Stimulated activated CD4-positive, alpha-beta T cell treated with anti-CD3 and anti-CD28 coated beads, Interleukin-12 subunit alpha, Interleukin-12 subunit beta, amount 100 ng/mL, for 48 hours (primary cell): ENCODE results near the gene NRXN3.
"Not testable (repeated sequence)": the region's sequence is repeated elsewhere in the genome, so short reads cannot be mapped to it uniquely, and the experiment has no call there.

Experiments
- DNase-seq, 3 donors: peaks; one replicate each; pipeline ENCODE4 v3.0.0-alpha.2; 2020; ENCODE audit warnings: low read depth in 2 of 3, low spot score in 1 of 3

The NRXN3 gene

DNA sequence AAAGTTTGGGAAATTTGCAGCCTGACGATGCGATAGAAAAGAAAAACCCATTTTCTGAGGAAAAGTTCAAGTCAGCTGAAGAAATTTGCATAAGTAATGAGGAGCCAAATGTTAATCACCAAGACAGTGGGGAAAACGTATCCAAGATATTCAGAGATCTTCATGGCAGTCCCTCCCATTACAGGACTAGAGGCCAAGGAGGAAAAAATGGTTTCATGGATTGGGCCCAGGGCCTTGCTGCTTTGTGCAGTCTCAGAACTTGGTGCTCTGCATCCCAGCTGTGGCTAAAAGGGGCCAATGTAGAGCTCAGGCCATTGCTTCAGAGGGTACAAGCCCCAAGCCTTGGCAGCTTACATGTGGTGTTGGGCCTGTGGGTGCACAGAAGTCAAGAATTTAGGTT is 403.6 kb downstream of the NRXN3 start:
- not testable (repeated sequence) for DNase-seq

GRCh38 chr14:78576437-78577166 is 406.4 kb downstream of the NRXN3 start:
- DNase-seq, result no peak

DNA sequence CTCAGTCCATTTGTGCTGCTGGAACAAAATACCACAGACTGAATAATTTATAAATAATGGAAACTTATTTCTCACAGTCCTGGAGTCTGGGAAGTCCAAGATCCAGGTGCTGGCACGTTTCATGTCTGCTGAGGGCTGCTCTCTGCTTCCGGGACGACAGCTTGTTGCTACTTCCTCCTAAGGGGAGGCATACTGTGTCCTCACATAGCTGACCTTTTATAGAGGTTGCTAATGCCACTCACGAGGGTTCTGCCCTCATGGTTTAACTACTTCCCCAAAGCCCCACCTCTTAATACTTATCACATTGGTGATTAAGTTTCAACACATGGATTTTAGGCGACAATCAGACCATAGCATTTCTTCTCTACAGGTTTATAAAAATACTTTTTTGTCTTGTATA is 411.1 kb downstream of the NRXN3 start:
- no peak for DNase-seq

DNA sequence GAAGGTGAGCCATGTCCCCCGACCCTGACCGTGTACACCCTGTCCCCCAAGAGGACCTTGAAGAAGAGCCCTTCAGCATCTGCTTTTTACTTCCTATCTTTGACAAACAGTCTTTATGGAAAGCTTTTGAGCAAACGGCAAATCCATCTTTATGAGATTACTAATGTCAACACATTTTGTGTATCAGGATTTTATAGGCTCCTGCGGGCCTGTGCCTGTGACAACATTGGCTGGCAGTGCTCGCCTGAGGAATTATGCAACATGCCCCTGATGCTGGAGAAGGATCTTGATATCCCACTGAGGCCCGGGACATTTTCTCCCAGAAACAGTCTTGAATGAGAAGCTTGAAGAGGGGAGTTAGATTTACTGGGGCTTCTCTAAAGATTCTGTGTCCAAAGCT is 416.5 kb downstream of the NRXN3 start:
- no peak for DNase-seq

- DNase-seq, result no peak
These were observed 418.7 kb downstream of the NRXN3 start for GRCh38 chr14:78588906-78589305.

DNA sequence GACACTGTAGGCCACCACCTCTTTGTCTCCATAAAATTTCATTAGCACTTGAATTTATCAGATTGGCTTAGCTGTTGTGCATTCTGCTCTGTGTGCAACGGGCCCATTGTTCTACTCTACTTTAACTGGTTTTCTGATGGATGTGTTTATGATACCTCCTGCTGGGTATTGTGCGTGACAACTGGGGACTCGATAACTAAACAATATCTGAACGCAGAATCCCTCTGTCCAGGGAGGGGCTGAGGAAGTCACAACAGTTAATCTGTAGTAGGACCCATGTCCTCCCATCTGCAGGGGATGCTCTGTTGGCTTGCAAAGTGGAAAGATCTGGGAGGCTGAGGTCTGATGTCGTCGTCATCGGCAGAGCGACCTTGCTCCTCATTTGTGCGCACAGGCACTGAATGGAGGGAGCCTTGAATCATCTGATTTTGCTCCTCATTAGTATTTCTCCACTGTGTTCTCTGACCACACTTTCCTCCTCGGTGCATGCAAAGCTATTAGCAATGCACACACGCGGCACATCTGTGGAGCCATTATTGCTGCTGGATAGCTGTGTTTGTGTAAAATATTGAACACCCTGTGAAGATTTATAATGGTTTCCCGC is 422.5 kb downstream of the NRXN3 start:
- DNase-seq, result no peak

- no peak for DNase-seq
These were observed 423.8 kb downstream of the NRXN3 start for GRCh38 chr14:78593949-78594348.

GRCh38 chr14:78595797-78596196 is 425.6 kb downstream of the NRXN3 start:
- no peak for DNase-seq

DNA sequence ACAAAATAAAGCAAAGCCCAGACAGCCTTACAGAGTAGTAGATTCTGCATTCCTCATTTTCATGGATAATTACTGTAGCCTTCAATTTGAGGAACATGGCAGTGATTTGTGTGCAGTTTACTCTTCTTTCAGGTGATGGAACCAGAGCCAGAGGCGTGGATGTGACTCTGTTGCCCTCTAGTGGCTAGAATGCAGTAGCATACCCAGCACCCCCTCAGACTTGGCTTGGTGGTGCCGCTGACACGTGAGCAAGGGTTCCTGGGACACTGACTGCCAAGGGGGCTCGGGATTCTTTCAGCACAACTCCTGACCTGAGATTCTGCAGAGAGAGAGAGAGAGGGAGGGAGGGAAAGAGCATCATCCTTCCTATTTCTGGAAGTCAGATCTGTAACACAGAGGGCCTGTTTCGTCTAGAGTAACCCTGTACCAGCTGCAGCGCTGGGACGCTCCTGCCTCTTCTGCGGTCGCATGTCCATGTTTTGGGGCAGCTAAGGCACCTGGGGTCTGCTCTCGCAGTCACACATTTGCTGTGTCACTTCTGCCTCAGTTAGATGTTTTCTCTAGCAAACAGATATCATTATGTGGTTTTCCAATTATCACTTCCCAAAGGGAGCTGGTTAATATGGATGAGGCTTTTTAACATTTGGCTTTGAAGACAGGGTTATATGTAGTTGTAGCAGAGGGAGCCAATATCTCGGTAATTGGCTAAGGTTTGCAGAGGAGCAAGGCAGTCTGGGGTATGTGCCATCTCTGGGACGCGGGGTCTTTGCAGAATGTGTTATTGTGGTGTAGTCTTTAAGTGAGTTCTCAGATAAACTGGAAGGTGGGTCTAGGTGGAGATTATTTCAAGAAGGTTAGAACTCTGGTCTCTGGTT is 428.1 kb downstream of the NRXN3 start:
- peak; percentile 16 to 26 (median 18) for DNase-seq

- no peak for DNase-seq
These were observed 435.0 kb downstream of the NRXN3 start for GRCh38 chr14:78605025-78605762.

DNA sequence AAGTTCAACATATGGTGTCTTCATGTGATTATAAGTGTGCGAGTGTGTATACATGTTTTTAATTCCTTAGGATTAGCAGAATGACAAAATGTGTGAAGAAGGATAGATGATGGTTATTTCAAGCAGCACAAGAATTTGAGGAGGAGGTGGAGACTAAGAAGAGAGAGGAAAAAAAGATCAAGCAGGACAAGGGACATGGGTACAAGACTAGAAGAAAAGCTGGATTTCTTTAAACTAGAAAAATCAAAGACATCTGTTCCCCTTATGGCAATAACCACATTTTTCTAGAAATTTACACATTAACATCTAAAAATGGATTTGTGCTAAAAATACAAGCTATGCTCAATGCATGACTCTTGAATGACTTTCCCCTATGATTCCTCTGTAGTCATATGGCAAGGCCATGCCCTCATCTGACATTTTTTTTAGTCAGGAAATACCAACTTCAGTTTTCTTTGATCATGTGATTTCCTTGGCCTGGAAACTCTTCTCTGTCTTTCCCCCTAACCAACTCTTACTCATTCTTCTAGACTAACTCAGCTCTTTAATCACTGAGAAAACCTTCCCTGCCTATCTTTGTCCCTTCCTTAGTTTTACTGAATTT is 435.8 kb downstream of the NRXN3 start:
- DNase-seq, result no peak

GRCh38 chr14:78608998-78609787 is 439.0 kb downstream of the NRXN3 start:
- no peak for DNase-seq

- no peak for DNase-seq
These were observed 440.8 kb downstream of the NRXN3 start for GRCh38 chr14:78610994-78611393.

DNA sequence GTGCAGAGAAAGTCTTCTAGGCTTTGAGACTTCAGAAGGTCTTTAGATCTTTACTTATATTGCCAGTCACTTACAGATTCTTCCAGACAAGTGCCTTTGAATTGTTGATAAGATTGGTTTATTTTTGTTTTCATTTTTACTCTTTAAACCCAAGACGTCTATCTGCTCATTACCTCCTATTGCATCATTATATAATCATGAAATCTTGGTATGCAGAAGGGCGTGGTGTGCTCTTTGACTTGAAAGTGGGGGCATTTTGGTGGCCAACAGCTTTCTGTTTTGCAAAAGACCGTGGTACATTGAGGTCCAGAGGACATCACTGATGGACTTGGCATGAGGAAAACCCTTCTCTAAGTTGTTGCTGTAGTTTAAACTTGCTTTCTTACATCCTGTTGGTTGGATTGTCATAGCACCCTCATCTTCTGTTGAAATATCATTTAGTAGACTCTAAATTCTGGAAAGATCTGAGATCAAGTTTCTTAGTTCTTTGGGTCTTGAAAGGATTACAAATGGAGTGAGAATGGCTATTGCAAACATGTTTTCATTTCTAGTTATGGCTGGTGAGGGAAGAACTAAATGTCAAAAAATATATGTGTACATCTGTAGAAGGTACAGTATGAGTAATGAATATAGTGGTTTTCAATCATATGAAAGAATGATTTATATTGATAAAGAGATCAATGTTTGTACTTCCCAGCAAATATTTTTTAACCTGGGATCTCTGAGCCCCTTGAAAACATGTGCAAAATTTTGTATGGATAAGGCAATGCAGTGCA is 441.8 kb downstream of the NRXN3 start:
- DNase-seq, result no peak

DNA sequence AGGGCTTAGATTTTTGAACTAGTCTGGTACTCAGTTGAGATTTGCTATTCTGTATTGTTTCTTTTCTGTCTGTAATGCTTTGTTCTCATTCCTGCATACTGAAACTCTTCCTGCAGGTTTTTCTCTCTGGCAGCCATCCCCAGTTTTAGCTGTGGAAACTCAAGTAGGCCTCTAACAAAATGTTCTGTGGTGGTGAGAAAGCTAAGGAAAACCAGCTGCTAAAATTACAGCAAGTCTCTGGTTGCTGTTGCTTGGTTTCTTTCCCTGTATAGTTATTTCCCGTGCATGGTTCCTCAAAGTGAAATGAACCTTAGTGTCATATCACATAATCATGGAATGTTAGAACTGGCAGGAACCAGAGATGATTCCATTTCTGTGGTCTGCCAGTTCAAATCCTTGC is 442.5 kb downstream of the NRXN3 start:
- no peak for DNase-seq

- DNase-seq, result no peak
These were observed 444.4 kb downstream of the NRXN3 start for GRCh38 chr14:78614593-78614992.

DNA sequence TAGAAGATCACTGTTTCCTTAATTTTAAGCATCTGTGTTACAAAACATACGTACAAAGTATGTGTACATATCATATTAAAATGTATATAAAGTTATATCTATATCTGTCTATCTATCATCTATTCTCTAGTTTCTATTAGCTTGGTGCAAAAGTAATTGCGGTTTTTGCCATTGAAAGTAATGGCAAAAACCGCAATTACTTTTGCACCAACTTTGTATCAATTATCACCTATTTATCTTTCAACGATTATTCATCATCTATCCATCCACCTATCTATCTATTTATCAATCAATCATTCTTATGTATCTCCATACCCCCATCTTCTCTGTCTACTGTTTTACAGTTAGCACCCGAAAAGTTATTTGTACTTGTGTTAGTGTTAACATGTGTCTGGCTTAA is 447.6 kb downstream of the NRXN3 start:
- no peak for DNase-seq

- no peak for DNase-seq
These were observed 448.2 kb downstream of the NRXN3 start for GRCh38 chr14:78618368-78618767.

DNA sequence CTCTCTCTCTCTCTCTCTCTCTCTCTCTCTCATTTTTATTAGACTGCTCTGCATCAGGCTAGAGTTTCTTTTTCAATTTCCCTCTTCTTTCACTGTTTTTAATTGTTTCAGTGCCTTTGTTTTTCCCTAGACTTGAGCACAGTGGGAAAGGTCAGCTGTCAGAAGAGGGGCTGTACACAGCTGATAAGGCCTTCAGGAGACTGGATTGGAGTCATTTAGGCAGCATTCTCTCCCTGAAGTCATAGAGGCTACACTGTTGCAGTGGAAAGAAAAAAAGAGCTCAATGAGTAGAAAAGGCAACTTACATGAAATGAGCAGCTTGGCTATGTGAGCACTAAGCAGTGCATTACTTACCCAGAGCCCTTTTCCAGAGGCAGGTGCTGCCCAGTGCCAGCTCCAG is 456.9 kb downstream of the NRXN3 start:
- DNase-seq, result no peak
